Muscle layer of colon (tissue), 2 donors: Measurements from ENCODE around the gene VRK2.

Experiments used
- H3K27ac ChIP-seq: one replicate; pipeline ENCODE4 v1.7.0; 2013; ENCODE audit warnings: low read depth, mild to moderate bottlenecking, low read length, moderate library complexity
- H3K27me3 ChIP-seq, 2 donors: one replicate each; pipeline ENCODE4 v1.7.0; 2013; ENCODE audit warnings: low read length in 2 of 2, mild to moderate bottlenecking in 2 of 2; ENCODE audit not compliant: insufficient read depth in 2 of 2, control insufficient read depth in 1 of 2
- H3K36me3 ChIP-seq: one replicate; pipeline ENCODE4 v1.7.0; 2013; ENCODE audit warnings: mild to moderate bottlenecking, low read length; ENCODE audit not compliant: insufficient read depth
- H3K4me1 ChIP-seq: one replicate; pipeline ENCODE4 v1.7.0; 2013; ENCODE audit warnings: mild to moderate bottlenecking, low read length; ENCODE audit not compliant: insufficient read depth
- H3K4me3 ChIP-seq, 2 donors: one replicate each; pipeline ENCODE4 v1.7.0; 2013; ENCODE audit warnings: low read length in 2 of 2, low read depth in 1 of 2, mild to moderate bottlenecking in 1 of 2, moderate library complexity in 1 of 2
- H3K9ac ChIP-seq: one replicate; pipeline ENCODE4 v1.7.0; 2013; ENCODE audit warnings: low read length
- H3K9me3 ChIP-seq: one replicate; pipeline ENCODE4 v1.7.0; 2013; ENCODE audit warnings: mild to moderate bottlenecking, low read length
- donor health status: abdominal sarcoma.
- donor health status: Adenocarcinoma of cecum.

VRK2 gene

DNA sequence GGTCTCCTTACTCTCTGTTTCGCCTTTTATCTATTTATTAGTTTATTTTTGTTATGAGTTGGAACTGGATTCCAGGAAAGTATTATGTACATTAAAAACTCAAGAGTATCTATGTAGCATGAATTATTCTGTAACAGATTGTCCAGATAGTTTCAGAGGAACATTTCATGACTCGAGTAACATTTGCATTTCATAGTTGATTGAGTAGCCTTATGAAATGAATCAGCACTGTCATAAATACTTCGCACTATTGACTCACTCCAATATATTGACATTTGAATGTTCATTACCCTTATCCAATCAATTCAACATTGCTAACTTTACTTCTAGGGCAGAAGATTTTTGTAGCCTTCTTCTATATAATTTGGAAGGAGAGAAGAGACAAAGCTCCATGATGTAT lies 11.3 kb upstream of the VRK2 start:
- Histone ChIP-seq H3K4me3 (no peak overlapping the region), H3K9me3 (no peaks in the 10 kb centered on the region), H3K4me1 (no peaks in the 10 kb centered on the region), H3K27ac (no peak overlapping the region), H3K9ac (no peak overlapping the region), H3K36me3 (no peaks in the 10 kb centered on the region), H3K27me3 (no peaks in the 10 kb centered on the region)

DNA sequence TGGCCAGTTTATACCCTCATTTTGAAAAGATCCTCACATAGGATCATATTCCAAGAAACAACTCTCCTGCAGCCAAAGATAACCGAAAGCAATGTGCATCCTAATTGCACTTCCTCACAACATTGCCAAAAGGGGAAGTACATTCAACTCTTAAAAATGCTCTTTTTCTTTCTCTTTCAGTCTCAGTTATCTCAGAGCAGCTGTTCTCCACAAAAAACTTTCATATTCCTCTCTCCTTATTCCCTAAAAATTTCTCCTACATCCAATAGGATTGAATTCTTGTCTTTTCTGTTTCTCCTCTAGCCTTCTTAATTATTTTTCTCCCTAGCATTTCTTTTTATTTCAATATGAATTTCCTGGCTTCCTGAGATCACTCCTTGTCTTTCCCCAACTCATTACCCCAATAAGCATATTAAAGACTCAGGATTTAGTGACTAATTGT lies 7.4 kb upstream of the VRK2 start:
- no peaks in the 10 kb centered on the region for H3K36me3 ChIP-seq
- H3K4me3 ChIP-seq: no peak overlapping the region
- no peaks in the 10 kb centered on the region for H3K27me3 ChIP-seq
- no peak overlapping the region for H3K9ac ChIP-seq
- no peaks in the 10 kb centered on the region for H3K9me3 ChIP-seq
- H3K4me1 ChIP-seq: no peaks in the 10 kb centered on the region
- H3K27ac ChIP-seq: no peak overlapping the region

DNA sequence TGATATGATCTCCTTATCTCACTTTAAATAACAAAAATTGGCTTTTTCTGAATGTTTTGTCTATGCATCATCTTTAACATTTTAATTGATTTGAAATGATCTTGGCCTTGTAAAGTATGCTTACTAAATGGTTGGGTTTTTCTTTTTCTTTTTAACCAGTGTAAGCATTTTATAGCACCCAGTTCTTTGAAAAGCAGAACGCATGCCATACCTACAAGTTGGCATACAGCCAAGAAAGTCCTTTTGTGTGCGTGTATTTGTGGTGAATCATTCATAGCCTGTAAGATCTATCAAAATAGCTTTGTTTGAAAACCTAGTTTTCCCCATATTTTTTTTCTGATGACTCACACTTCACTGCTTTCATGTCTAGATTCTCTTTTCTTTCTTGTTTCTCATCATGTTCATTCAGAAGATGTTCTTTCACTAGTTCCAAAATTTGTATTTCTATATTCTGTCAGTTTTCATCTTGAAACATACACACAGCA lies 4.1 kb upstream of the VRK2 start:
- no peaks in the 10 kb centered on the region for H3K9me3 ChIP-seq

DNA sequence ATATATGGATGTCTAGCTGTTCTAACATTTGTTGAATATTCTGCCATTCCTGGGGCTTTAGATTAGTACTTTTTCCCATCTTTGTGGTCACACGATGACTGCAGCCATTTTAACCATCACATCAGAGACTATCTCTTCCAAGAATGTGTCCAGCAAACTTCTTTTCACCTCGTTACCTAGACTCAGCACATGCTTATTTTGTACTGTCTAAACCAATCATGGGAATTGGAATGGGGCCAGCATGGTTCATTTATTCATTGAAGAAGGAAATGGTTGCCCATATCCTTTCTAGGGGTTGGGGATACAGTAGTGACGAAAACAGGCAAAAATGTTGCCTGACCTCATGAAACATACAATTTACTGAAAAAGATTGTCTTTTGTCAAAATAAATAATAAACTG lies 2.5 kb upstream of the VRK2 start:
- H3K36me3 ChIP-seq: no peaks in the 10 kb centered on the region
- H3K4me3 ChIP-seq: no peak overlapping the region
- no peak overlapping the region for H3K27ac ChIP-seq
- H3K4me1 ChIP-seq: peaks cover 6% of the 10 kb centered on the region
- H3K9me3 ChIP-seq: no peaks in the 10 kb centered on the region
- no peak overlapping the region for H3K9ac ChIP-seq
- no peaks in the 10 kb centered on the region for H3K27me3 ChIP-seq

More for the DNA sequence above, 4.1 kb upstream of the VRK2 start:
- no peak overlapping the region for H3K27ac ChIP-seq
- no peak overlapping the region for H3K9ac ChIP-seq
- no peaks in the 10 kb centered on the region for H3K36me3 ChIP-seq
- H3K4me1 ChIP-seq: peaks cover 6% of the 10 kb centered on the region
- no peak overlapping the region for H3K4me3 ChIP-seq
- H3K27me3 ChIP-seq: no peaks in the 10 kb centered on the region

DNA sequence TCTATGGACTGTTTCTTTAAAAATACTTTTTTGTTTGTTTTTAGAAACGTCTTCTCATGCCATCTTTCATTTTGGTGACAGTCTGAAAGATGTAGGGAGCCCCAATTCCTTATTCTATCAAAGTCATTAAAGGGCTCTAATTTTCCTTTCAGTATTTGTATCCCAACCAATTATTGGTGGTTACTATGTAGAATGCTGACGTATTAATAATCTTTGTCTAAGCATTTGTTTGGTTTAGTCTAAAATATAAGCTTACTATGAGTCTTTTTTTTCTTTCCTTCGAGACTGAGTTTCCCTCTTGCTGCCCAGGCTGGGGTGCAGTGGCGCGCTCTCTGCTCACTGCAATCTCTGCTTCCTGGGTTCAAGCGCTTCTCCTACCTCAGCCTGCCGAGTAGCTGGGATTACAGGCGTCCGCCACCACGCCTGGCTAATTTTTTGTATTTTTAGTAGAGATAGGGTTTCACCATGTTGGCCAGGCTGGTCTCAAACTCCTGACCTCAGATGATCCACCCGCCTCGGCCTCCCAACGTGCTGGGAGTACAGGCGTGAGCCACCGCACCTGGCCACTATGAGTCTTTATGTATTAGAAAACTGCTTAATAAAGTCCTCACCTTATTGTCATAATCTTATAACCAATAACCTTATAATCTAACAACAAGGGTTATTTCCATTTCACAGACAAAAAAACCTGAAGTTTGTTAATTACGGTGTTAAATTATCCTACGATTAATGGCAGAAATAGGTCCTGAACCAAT lies 849 bp upstream of the VRK2 start:
- peak overlapping the region; percentile 85 for H3K9ac ChIP-seq

DNA sequence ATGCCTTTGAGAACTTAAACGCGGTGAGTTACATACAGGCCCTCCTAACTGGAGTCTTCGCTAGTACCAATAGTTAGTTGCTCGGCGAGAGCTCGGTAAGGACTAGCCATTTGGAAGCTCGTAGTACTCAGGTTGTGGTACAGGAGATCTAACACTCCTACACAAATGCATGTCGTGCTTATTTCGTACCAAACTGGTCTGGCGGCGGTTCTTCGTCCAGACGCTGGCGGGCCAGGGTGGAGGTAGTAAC lies 346 bp upstream of the VRK2 start:
- peak overlapping the region; percentile 85 for H3K9ac ChIP-seq
- no peaks in the 10 kb centered on the region for H3K27me3 ChIP-seq
- H3K4me1 ChIP-seq: peaks cover 6% of the 10 kb centered on the region
- no peaks in the 10 kb centered on the region for H3K36me3 ChIP-seq
- no peaks in the 10 kb centered on the region for H3K9me3 ChIP-seq
- H3K27ac ChIP-seq: peak overlapping the region; percentile 71
- H3K4me3 ChIP-seq: peak overlapping the region; percentile 62 to 71

More for the DNA sequence above, 849 bp upstream of the VRK2 start:
- H3K4me1 ChIP-seq: peaks cover 6% of the 10 kb centered on the region
- peak overlapping the region; percentile 71 for H3K27ac ChIP-seq
- H3K27me3 ChIP-seq: no peaks in the 10 kb centered on the region
- H3K4me3 ChIP-seq: peak overlapping the region; percentile 62 to 71
- H3K36me3 ChIP-seq: no peaks in the 10 kb centered on the region
- H3K9me3 ChIP-seq: no peaks in the 10 kb centered on the region

DNA sequence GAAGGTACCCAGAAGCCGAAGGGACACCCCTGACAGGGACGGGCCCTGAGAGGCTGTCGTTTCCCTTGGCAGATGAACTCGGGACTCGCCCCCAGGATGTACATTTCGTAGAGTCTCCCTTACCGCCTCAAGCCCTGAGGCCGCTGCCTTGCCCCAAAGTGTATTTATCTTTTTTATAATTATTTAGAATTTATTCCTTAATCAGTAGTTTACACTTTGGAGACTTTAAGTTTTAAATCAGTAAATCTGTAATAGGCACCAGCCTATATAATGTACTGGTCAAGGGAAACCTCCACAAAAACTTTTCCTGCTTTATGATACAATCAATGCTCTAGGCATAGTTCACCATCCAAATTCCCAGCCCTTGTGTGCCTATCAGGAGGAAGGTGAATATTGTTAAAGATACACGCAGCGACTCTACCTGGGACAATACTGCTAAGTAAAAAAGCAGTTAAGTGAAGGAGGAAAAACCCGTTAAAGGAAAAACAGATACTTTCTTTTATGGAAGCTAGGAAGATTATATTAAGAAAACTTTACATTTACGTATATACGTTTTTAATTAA lies 848 bp downstream of the VRK2 start:
- no peaks in the 10 kb centered on the region for H3K9me3 ChIP-seq
- peak overlapping the region; percentile 62 to 71 for H3K4me3 ChIP-seq
- peak overlapping the region; percentile 54 for H3K27ac ChIP-seq
- H3K27me3 ChIP-seq: no peaks in the 10 kb centered on the region
- no peaks in the 10 kb centered on the region for H3K36me3 ChIP-seq
- peak overlapping the region; percentile 85 for H3K9ac ChIP-seq
- H3K4me1 ChIP-seq: peaks cover 6% of the 10 kb centered on the region

DNA sequence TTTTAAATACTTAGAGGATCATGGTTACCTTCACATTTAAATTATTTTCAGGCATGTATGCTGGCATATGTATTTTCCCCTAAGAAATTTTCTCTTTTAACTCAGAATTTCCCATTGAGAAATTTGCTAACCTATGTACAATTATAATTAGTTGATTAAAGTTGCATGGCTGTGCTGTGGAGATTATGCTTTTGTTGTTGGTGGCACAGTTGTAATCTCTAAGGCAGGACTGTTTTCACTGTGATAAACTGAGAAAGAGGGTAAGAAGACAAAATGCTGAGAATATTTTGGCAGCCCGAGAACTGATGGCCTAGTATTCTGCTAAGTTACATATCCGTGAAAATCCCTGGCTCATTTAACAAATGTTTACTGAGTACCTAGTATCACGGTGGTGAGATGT lies 1.4 kb downstream of the VRK2 start:
- peak overlapping the region; percentile 54 for H3K27ac ChIP-seq
- H3K4me1 ChIP-seq: peaks cover 6% of the 10 kb centered on the region
- H3K4me3 ChIP-seq: no peak overlapping the region
- no peaks in the 10 kb centered on the region for H3K27me3 ChIP-seq
- H3K9me3 ChIP-seq: no peaks in the 10 kb centered on the region
- no peak overlapping the region for H3K9ac ChIP-seq
- H3K36me3 ChIP-seq: no peaks in the 10 kb centered on the region

DNA sequence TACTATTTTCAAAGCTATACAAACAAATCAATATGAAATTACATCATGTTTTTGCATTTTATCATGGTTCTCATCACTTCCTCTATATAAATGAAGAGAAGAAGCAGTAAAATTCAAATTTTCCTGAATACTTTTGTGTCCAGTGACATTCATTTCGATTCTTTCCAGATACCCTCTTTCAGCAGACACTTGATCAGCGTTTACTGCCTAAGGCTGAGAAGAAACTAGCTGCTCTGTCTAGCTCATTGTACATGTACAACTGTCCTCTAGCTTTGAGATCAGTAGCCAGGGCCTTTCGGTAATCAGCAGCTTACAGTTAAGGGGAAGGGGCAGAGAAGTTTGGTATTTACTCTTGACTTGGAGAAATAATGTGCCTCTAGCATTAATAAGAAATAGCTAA lies 4.8 kb downstream of the VRK2 start:
- no peaks in the 10 kb centered on the region for H3K9me3 ChIP-seq
- no peaks in the 10 kb centered on the region for H3K36me3 ChIP-seq
- H3K27me3 ChIP-seq: no peaks in the 10 kb centered on the region
- H3K4me3 ChIP-seq: no peak overlapping the region
- peaks cover 9% of the 10 kb centered on the region for H3K4me1 ChIP-seq
- H3K9ac ChIP-seq: no peak overlapping the region
- no peak overlapping the region for H3K27ac ChIP-seq

DNA sequence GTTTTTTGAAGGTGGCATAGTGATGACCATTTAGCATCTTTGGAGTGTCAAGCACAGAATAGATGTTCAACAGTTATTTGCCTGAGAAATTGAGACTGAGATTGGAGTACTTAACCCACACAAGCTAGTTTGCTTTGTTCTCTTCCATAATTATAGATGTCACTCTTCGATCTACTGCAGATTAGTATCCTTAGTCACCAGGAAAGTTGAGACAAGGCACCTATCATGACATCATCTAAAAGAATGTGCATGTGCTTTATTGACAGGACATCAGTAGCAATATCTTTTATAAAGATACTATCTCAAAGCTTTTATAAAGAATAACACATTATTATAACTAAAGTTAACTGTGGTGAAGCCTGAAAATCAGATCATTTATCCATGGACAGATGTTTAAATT lies 6.4 kb downstream of the VRK2 start:
- Histone ChIP-seq H3K9ac (no peak overlapping the region), H3K27me3 (no peaks in the 10 kb centered on the region), H3K9me3 (no peaks in the 10 kb centered on the region), H3K4me1 (peaks cover 10% of the 10 kb centered on the region), H3K27ac (no peak overlapping the region), H3K4me3 (no peak overlapping the region), H3K36me3 (no peaks in the 10 kb centered on the region)

DNA sequence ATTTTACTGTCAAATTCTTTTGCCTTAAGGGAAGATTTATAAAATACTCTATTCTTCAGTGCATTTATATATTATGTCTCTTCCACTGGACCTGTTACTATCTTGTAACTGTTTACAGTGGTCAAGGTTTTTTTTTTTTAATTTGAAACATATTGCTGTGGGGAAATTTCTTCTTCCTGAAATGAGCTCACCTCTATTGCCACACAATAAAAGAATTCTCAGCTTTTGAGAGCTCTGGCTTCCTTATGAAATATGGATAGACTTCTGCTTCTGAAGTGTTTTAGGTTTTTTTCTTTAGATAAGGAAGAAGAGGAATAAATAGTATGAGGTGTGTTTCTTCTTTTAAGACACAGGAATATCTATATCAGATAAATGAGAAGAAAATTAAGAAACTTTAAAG lies 7.7 kb downstream of the VRK2 start:
- H3K4me3 ChIP-seq: no peak overlapping the region
- H3K27ac ChIP-seq: no peak overlapping the region
- peaks cover 6% of the 10 kb centered on the region for H3K36me3 ChIP-seq
- H3K4me1 ChIP-seq: peaks cover 10% of the 10 kb centered on the region
- H3K27me3 ChIP-seq: no peaks in the 10 kb centered on the region
- H3K9me3 ChIP-seq: no peaks in the 10 kb centered on the region
- no peak overlapping the region for H3K9ac ChIP-seq
